NCI-H1694 treated with DMSO at 0.1 percent for 48 hours (cell line): ENCODE data around the gene GOLGA1.

Source experiments
- DNase-seq: peaks from one replicate; lab custom pipeline; 2025; lab: John Stamatoyannopoulos, UW

Gene GOLGA1

GRCh38 chr9:124835026-124835557 lies 105.8 kb downstream of the GOLGA1 start:
- DNase-seq = peak; percentile 76

- no peak for DNase-seq
These were observed 106.3 kb downstream of the GOLGA1 start for GRCh38 chr9:124834591-124834990.

GRCh38 chr9:124831642-124832364 lies 109.1 kb downstream of the GOLGA1 start:
- DNase-seq = no peak

DNA sequence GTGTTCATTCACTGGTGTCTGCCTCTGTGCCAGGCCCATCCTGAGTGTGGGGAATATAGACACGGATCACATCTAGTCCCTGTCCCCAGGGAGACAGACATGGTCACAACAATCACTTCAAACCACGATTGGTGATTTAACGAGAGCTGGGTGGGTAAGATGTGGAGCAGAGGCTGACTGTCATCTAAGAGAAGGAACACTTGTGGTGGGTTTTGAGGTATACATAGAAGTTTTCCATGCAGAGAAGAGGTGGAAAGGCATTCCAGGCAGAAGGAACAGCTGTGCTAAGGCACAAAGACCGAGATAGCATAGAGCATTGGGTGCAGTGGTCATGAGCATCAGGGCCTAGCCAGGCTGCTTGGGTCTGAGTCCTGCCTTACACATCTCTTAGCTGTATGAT lies 110.3 kb downstream of the GOLGA1 start:
- no peak for DNase-seq

DNA sequence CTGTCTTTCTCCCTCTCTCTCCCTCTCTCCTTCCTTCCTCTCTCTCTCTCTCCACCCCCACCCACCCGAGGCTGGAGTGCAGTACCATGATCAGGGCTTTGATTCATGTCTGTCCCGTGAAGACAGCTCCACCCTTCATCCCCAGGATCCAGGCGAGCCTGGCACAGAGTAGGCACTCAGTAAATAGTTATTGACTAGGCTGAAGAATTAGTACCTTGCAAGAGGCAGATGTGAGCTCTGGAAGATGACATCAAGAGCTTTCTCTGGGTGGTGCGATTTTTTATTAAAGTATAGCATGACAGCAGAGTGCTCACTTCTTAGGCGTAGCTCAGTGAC lies 111.6 kb downstream of the GOLGA1 start:
- no peak for DNase-seq

DNA sequence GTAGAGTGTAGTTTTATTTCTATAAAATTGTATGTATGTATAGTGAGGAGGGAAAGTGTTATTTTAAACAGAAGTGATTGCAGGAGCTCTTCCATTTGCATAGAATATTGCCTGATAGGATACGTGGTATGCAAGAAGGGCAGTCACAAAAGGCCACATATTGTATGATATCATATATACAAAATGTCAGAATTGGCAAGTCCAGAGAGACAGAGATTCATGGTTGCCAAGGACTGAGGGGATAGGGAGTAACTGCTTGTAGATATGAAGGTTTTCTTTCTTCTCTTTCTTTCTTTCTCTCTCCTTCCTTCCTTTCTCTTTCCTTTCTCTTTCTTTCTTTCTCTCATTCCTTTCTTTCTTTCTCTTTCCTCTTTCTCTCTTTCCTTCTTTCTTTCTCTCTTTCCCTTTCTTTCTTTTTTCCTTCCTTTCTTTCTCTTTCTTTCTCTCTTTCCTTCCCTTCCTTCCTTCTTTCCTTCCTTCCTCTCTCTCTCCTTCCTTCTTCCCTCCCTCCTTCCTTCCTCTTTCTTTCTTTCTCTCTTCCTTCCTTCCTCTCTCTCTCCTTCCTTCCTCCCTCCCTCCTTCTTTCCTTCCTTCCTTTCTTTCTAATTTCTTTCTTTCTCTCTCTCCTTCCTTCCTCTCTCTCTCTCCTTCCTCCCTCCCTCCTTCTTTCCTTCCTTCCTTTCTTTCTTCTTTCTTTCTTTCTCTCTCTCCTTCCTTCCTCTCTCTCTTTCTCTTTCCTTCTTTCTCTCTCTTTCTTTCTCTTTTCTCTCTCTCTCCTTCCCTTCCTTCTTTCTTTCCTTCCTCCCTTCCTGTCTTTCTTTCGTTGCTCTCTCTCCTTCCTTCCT lies 112.2 kb downstream of the GOLGA1 start:
- no peak for DNase-seq
